ENCODE data around the gene SUPT20H. TPM values are rescaled to one million over a fixed set of nuclear protein-coding genes. Genes with fewer than 3 reads are reported as not detected.
A peak's percentile ranks its signal among the peaks of the same experiment; 100 is the strongest.

SUPT20H gene
- total RNA-seq (2022): 86.8 and 90.3 TPM in 2 replicates
- percentile 92 among the genes with signal in this experiment for Bru-seq, nascent RNA
- BruChase-seq, experiment 1, labeled RNA remaining after a 6-hour chase: percentile 87 among the genes with signal in this experiment
- percentile 93 among the genes with signal in this experiment for BruChase-seq, experiment 2, labeled RNA remaining after a 2-hour chase
- long read RNA-seq, transcript SUPT20H-212 (25 exons, 2,836 nt): minor isoform, 5 of 225 reads
- long read RNA-seq, transcript SUPT20H-201 (26 exons, 2,739 nt): major isoform, 9 of 225 reads
- long read RNA-seq, transcript SUPT20H-203 (25 exons, 2,843 nt): minor isoform, 7 of 225 reads
- long read RNA-seq, partial matches to known transcripts: 23 of 225 reads
- long read RNA-seq, other reads (novel, unspliced or antisense): 181 of 225 reads

- H3K9me3 Mint-ChIP-seq (ENCODE audit: unreplicated experiment): no peaks in the 10 kb centered on the region
- intact Hi-C loops (cut with micrococcal nuclease): loop anchor here (2.0 kb wide), 1 partner anchor 60 kb away; the partner anchor contains the start of gene ALG5
- TF ChIP-seq, protein P1, sequence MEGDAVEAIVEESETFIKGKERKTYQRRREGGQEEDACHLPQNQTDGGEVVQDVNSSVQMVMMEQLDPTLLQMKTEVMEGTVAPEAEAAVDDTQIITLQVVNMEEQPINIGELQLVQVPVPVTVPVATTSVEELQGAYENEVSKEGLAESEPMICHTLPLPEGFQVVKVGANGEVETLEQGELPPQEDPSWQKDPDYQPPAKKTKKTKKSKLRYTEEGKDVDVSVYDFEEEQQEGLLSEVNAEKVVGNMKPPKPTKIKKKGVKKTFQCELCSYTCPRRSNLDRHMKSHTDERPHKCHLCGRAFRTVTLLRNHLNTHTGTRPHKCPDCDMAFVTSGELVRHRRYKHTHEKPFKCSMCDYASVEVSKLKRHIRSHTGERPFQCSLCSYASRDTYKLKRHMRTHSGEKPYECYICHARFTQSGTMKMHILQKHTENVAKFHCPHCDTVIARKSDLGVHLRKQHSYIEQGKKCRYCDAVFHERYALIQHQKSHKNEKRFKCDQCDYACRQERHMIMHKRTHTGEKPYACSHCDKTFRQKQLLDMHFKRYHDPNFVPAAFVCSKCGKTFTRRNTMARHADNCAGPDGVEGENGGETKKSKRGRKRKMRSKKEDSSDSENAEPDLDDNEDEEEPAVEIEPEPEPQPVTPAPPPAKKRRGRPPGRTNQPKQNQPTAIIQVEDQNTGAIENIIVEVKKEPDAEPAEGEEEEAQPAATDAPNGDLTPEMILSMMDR (IDR thresholded peaks at IDR 0.05; ENCODE audit: unreplicated experiment): no peak
- peaks cover 4% of the 10 kb centered on the region for H3K4me1 Mint-ChIP-seq (ENCODE audit: insufficient read depth, unreplicated experiment)
- POLR2A ChIA-PET: interaction anchor here (0.5 to 4.8 kb wide), 17 partner anchors 9 to 1978 kb away, joined by 3 to 28 read pairs (median 3); partner anchors contain the start of genes ALG5, EXOSC8 and PROSER1
- H3K4me3 Mint-ChIP-seq (ENCODE audit: unreplicated experiment): peak within 1 kb of the TSS; percentile 81
- DNase-seq (ENCODE audit: unreplicated experiment): peak; percentile 89
- no peaks in the 10 kb centered on the region for H3K27me3 Mint-ChIP-seq (ENCODE audit: insufficient read depth, unreplicated experiment)
- H3K36me3 Mint-ChIP-seq (ENCODE audit: insufficient read depth, unreplicated experiment): peaks cover 14% of the 10 kb centered on the region
- peak within 1 kb of the TSS; percentile 97 for H3K27ac Mint-ChIP-seq (ENCODE audit: low read depth, unreplicated experiment)
- TSS peak; percentile 70 for BruUV-seq (replicated peaks)
- CTCF ChIA-PET: interaction anchor here (0.6 to 1.3 kb wide), 4 partner anchors 11 to 1492 kb away, joined by 3 read pairs; no protein-coding TSS in a partner anchor
Measured at GRCh38 chr13:37058910-37059847, at the start of gene SUPT20H. TSS of gene SUPT20H (minus strand) at chr13:37059688. CDS start at chr13:37051490, 8,198 bp downstream.

GRCh38 chr13:37109051-37109678 lies 49.7 kb upstream of the SUPT20H start:
- no TSS peak for BruUV-seq (replicated peaks)
- TF ChIP-seq, protein P1 (IDR thresholded peaks at IDR 0.05; ENCODE audit: unreplicated experiment): peak; percentile 74
- POLR2A ChIA-PET: interaction anchor here (0.6 to 0.7 kb wide), 2 partner anchors 38 to 379 kb away, joined by 3 to 4 read pairs; no protein-coding TSS in a partner anchor
- CTCF ChIA-PET: interaction anchor here (1.1 to 9.8 kb wide), 6 partner anchors 14 to 526 kb away, joined by 3 to 103 read pairs (median 4); partner anchors contain the start of gene POSTN
- Mint-ChIP-seq H3K4me1 (ENCODE audit: insufficient read depth, unreplicated experiment) (peaks cover 19% of the 10 kb centered on the region), H3K27me3 (ENCODE audit: insufficient read depth, unreplicated experiment) (no peaks in the 10 kb centered on the region), H3K4me3 (ENCODE audit: unreplicated experiment) (no peak overlapping the region), H3K27ac (ENCODE audit: low read depth, unreplicated experiment) (no peak overlapping the region), H3K36me3 (ENCODE audit: insufficient read depth, unreplicated experiment) (no peaks in the 10 kb centered on the region), H3K9me3 (ENCODE audit: unreplicated experiment) (no peaks in the 10 kb centered on the region)
- peak; percentile 55 for DNase-seq (ENCODE audit: unreplicated experiment)
- intact Hi-C loops (cut with micrococcal nuclease): loop anchor here (1.0 to 2.0 kb wide), 2 partner anchors 34 to 493 kb away; no protein-coding TSS in a partner anchor

DNA sequence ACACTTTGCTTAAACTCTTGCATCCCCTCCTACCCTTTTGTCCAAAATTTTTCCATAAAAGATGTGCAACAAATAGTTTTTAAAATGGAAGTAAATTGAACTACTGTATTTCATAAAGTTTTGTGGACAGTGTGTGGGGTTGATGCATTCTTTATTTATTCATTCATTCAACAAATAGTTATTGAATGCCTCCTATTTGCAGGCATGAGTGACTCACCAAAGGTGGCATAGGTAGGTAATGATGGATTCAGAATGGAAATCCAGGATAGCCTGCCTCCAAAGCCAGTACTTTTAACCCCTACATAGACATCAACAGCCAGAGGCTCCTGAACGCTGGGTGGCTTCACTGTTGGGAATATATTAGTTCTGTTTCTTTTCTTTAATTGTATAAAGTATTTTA lies 48.4 kb upstream of the SUPT20H start:
- CTCF ChIA-PET: interaction anchor here (1.1 to 9.8 kb wide), 6 partner anchors 13 to 527 kb away, joined by 3 to 103 read pairs (median 4); partner anchors contain the start of gene POSTN
- Mint-ChIP-seq H3K9me3 (ENCODE audit: unreplicated experiment) (no peaks in the 10 kb centered on the region), H3K4me3 (ENCODE audit: unreplicated experiment) (no peak overlapping the region), H3K36me3 (ENCODE audit: insufficient read depth, unreplicated experiment) (no peaks in the 10 kb centered on the region), H3K27me3 (ENCODE audit: insufficient read depth, unreplicated experiment) (no peaks in the 10 kb centered on the region), H3K4me1 (ENCODE audit: insufficient read depth, unreplicated experiment) (peaks cover 19% of the 10 kb centered on the region), H3K27ac (ENCODE audit: low read depth, unreplicated experiment) (no peak overlapping the region)
- DNase-seq (ENCODE audit: unreplicated experiment): no peak
- POLR2A ChIA-PET: interaction anchor here (0.7 to 0.8 kb wide), 2 partner anchors 29 to 469 kb away, joined by 3 read pairs; no protein-coding TSS in a partner anchor
- TF ChIP-seq, protein P1 (IDR thresholded peaks at IDR 0.05; ENCODE audit: unreplicated experiment): no peak
- BruUV-seq (replicated peaks): no TSS peak
- intact Hi-C loops (cut with micrococcal nuclease): loop anchor here (2.0 kb wide), 1 partner anchor 33 kb away; no protein-coding TSS in a partner anchor

Data from MCF 10A (cell line).